Loucy (cell line): ENCODE measurements around the gene MTA1.

ENCODE experiments used
- H2AFZ ChIP-seq: fragments of 200-600 bp; sonication (generic); 2 replicates; pipeline ENCODE4 v1.6.0; 2016; ENCODE audit warnings: antibody characterized with exemption, mild to moderate bottlenecking, low read length, moderate library complexity
- H3F3A ChIP-seq: fragments of 200-600 bp; 2 replicates; pipeline ENCODE4 v1.6.0; 2016; ENCODE audit warnings: antibody characterized with exemption, low read depth, mild to moderate bottlenecking
- H3K27me3 ChIP-seq: fragments of 200-600 bp; sonication (generic); 2 replicates; pipeline ENCODE4 v1.6.1; 2014; ENCODE audit warnings: low read length, mild to moderate bottlenecking; ENCODE audit not compliant: insufficient read depth, poor library complexity, severe bottlenecking
- H3K36me3 ChIP-seq: fragments of 200-600 bp; sonication (generic); 2 replicates; pipeline ENCODE4 v1.6.1; 2016; ENCODE audit warnings: low read length; ENCODE audit not compliant: insufficient read depth
- H3K4me1 ChIP-seq: fragments of 200-600 bp; sonication (generic); 2 replicates; pipeline ENCODE4 v1.5.1; 2014; ENCODE audit warnings: low read length, mild to moderate bottlenecking; ENCODE audit not compliant: insufficient read depth, poor library complexity, severe bottlenecking
- H3K4me2 ChIP-seq: fragments of 200-600 bp; sonication (generic); 2 replicates; pipeline ENCODE4 v1.6.0; 2014; ENCODE audit warnings: antibody characterized with exemption, low read length, low read depth, mild to moderate bottlenecking; ENCODE audit not compliant: poor library complexity, severe bottlenecking
- H3K4me3 ChIP-seq: fragments of 200-600 bp; sonication (generic); 2 replicates; pipeline ENCODE4 v1.5.1; 2014; ENCODE audit warnings: low read length, mild to moderate bottlenecking, mixed read lengths; ENCODE audit not compliant: poor library complexity, severe bottlenecking
- H3K79me2 ChIP-seq: fragments of 200-600 bp; sonication (generic); 2 replicates; pipeline ENCODE4 v1.6.1; 2014; ENCODE audit warnings: low read length; ENCODE audit not compliant: insufficient read depth
- H3K9ac ChIP-seq: fragments of 200-600 bp; sonication (generic); 2 replicates; pipeline ENCODE4 v1.6.0; 2014; ENCODE audit warnings: mild to moderate bottlenecking, low read depth, low read length, moderate library complexity; ENCODE audit not compliant: poor library complexity, severe bottlenecking
- H3K9me2 ChIP-seq: fragments of 200-600 bp; sonication (generic); replicated peaks from 2 replicates; pipeline ENCODE4 v1.6.1; 2016; ENCODE audit warnings: low read depth, low read length, mixed read lengths
- H3K9me3 ChIP-seq: fragments of 200-600 bp; sonication (generic); 2 replicates; pipeline ENCODE4 v1.6.1; 2014; ENCODE audit warnings: mild to moderate bottlenecking, antibody characterized with exemption, low read length, low read depth; ENCODE audit not compliant: insufficient read depth
- H4K20me1 ChIP-seq: fragments of 200-600 bp; sonication (generic); 2 replicates; pipeline ENCODE4 v1.6.0; 2014; ENCODE audit warnings: antibody characterized with exemption, low read length, mild to moderate bottlenecking; ENCODE audit not compliant: insufficient read depth, poor library complexity, severe bottlenecking
- CTCF ChIP-seq: fragments of 200-600 bp; sonication (generic); conservative IDR thresholded peaks from 2 replicates; pipeline ENCODE4 v1.5.1; 2014; ENCODE audit warnings: mild to moderate bottlenecking, antibody characterized with exemption, low read length
- EZH2phosphoT487 ChIP-seq: fragments of 200-600 bp; IDR thresholded peaks from 2 replicates; pipeline ENCODE4 v1.6.1; 2018; ENCODE audit warnings: antibody characterized with exemption, mild to moderate bottlenecking, moderate library complexity, borderline replicate concordance

MTA1 gene

DNA sequence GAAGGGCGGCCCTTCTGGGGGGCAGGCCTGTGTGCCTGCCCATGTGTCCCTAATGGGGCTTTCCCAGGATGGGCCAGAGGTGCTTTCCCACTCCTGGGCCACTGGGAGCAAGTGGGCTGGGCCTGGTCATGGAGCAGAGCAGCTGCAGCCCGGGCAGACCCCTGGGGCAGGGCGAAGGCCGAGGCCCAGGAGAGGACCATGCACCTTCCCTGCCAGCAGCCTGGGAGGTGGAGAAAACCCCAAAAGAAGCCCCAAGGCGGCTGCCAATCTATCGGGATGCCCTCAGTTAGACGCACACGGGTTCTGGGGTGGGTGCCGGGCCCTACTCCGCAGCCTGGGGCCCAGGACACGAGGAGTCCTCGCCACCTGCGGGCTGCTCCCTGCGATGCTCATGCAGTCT lies 38.9 kb downstream of the MTA1 start:
- TF ChIP-seq EZH2phosphoT487 (no peak), CTCF (no peak)
- H3F3A ChIP-seq = no peaks in the 10 kb centered on the region
- H3K9me3 ChIP-seq = no peaks in the 10 kb centered on the region
- no peak overlapping the region for H3K4me3 ChIP-seq
- no peaks in the 10 kb centered on the region for H3K27me3 ChIP-seq
- H3K9me2 ChIP-seq = no peaks in the 10 kb centered on the region
- H4K20me1 ChIP-seq = no peaks in the 10 kb centered on the region
- H3K36me3 ChIP-seq = peaks cover 53% of the 10 kb centered on the region; the same call in 1 of the 2 replicates
- H3K4me1 ChIP-seq = no peaks in the 10 kb centered on the region
- H3K4me2 ChIP-seq = no peak overlapping the region
- no peaks in the 10 kb centered on the region for H3K79me2 ChIP-seq
- H2AFZ ChIP-seq = no peak overlapping the region
- H3K9ac ChIP-seq = no peak overlapping the region

- Histone ChIP-seq H3K9me2 (no peaks in the 10 kb centered on the region), H3K4me1 (no peaks in the 10 kb centered on the region), H2AFZ (no peak overlapping the region), H3K27me3 (no peaks in the 10 kb centered on the region), H3K79me2 (no peaks in the 10 kb centered on the region), H3K9me3 (no peaks in the 10 kb centered on the region), H4K20me1 (no peaks in the 10 kb centered on the region), H3K4me2 (no peak overlapping the region), H3K36me3 (peaks cover 53% of the 10 kb centered on the region; the same call in 1 of the 2 replicates), H3K4me3 (no peak overlapping the region), H3K9ac (no peak overlapping the region), H3F3A (no peaks in the 10 kb centered on the region)
- TF ChIP-seq EZH2phosphoT487 = no peak
- no peak for TF ChIP-seq CTCF
These were observed 40.5 kb downstream of the MTA1 start for GRCh38 chr14:105460116-105460515.

DNA sequence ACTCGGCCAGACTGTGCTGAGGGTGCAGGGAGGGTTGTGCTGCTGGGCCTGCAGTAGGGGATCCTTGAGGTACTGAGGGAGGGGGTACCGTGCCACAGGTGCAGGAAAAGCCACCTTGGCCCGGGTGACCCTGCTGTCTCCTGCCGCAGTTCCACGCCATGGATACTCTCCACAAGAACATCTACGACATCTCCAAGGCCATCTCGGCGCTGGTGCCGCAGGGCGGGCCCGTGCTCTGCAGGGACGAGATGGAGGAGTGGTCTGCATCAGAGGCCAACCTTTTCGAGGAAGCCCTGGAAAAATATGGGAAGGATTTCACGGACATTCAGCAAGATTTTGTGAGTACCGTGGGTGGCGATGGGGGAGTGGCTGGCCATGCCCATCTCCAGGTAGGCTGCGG lies 41.0 kb downstream of the MTA1 start:
- H3K4me1 ChIP-seq = no peaks in the 10 kb centered on the region
- H3K36me3 ChIP-seq = peaks cover 51% of the 10 kb centered on the region; the same call in 1 of the 2 replicates
- H3K9ac ChIP-seq = no peak overlapping the region
- no peaks in the 10 kb centered on the region for H3K9me2 ChIP-seq
- H3K9me3 ChIP-seq = no peaks in the 10 kb centered on the region
- no peak overlapping the region for H3K4me2 ChIP-seq
- no peak overlapping the region for H3K4me3 ChIP-seq
- no peaks in the 10 kb centered on the region for H4K20me1 ChIP-seq
- H3F3A ChIP-seq = no peaks in the 10 kb centered on the region
- no peak overlapping the region for H2AFZ ChIP-seq
- no peaks in the 10 kb centered on the region for H3K27me3 ChIP-seq
- no peak for TF ChIP-seq CTCF
- TF ChIP-seq EZH2phosphoT487 = no peak
- no peaks in the 10 kb centered on the region for H3K79me2 ChIP-seq
